ENCODE measurements around the gene GSDMA.

GSDMA gene

DNA sequence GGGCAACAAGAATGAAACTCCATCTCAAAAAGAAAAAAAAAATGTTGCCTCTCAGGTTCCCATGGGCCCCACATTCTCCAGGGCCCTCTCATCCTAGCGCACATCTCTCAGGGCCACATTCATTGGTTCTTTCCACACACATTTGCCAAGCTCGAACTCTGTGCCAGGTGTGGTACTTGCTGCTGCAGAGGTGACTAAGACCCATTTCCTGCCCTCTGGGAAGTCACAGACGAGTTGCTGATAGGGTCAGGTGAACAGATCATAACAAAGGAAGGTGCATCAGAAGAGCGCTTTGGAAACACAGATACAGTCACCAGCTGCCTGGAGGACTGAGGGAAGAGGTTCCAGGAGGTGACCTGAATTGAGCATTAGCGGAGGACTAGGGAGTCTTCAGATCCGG lies 1.0 kb downstream of the GSDMA start:
- DNase-seq: no peak

DNA sequence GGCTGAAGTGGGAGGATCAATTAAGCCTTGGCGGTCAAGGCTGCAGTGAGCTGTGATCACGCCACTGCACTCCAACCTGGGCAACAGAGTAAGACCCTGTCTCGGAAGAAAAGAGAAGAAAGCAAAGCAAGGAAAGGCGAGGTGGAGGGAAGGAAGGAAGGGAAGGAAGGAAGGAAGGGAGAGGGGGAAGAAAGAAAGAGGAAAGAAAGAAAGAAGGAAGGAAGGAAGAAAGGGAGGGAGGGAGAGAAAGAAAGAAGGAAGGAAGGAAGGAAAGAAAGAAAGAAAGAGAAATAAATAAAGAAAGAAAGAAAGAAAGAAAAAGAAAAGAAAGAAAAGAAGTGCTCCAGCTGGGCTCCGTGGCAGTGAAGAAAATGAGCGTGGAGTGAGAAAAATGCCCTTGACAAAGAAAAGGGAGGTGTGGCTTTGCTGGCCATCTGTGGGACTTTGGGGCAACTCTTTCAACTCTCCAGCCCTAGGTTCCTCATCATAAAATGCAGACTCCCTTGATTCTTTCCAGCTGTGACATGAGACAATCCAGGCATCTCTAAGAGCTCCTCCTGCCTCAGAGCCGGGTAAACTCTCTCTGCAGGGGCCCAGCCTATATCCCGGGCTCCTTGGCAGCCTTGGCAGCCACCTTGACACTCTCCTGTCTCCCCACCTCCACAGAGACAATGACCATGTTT lies 2.4 kb downstream of the GSDMA start:
- DNase-seq: no peak

DNA sequence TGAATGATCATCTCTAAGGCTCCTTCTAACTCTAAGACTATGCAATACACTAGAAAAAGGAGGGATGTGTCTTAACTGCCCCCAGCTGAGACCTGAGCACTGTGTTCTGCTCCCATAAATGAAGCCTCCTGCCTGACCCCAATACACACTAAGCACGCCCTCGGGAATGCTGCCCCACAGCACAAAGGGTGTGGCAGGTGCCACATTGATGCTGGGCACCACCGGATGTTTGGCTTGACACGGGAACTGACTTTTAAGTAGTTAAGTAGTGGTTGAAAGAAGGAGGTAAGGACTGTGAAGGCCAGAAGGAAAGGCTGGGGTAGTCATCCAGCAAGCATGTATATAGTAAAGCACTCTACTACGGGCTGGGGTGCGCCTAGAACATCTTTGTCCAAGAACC lies 4.0 kb downstream of the GSDMA start:
- DNase-seq: no peak

DNA sequence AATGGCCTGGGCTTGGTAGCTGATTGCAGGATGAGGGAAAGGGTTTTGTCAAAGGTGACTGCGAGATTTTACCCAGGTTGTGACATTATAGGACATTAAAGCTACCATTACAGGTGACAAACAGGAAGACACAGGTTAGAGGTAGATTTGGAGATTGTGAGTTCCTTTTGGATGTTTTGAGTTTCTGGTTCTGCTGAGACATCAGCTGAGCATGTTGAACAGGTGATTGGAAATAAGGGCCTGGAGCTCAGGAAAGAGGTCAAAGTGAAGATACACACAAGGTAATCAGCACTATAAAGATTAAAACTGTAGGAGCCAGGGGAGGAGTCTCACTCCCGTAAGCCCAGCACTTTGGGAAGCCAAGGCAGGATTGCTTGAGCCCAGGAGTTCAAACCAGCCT lies 6.0 kb downstream of the GSDMA start:
- no peak for DNase-seq

DNA sequence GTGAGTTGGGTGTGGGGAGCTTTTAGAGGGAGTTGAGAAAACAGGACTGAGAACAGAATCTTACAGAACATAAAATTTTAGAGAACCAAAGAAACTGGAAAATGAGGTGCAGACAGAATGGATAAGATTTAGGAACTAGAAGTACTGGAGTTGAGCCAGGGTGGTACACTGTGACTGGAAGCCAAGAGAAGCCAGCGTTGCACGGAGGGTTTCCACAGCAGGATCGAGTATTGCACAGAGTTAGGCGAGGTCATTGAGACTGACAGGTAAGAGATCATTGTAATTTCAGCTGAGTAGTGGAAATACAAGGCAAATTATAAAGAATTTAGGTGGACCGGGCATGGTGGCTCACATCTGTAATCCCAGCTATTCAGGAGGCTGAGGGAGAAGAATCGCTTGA lies 6.6 kb downstream of the GSDMA start:
- no peak for DNase-seq

- DNase-seq: no peak
Measured at GRCh38 chr17:39970157-39970692, 7.4 kb downstream of the GSDMA start.

DNA sequence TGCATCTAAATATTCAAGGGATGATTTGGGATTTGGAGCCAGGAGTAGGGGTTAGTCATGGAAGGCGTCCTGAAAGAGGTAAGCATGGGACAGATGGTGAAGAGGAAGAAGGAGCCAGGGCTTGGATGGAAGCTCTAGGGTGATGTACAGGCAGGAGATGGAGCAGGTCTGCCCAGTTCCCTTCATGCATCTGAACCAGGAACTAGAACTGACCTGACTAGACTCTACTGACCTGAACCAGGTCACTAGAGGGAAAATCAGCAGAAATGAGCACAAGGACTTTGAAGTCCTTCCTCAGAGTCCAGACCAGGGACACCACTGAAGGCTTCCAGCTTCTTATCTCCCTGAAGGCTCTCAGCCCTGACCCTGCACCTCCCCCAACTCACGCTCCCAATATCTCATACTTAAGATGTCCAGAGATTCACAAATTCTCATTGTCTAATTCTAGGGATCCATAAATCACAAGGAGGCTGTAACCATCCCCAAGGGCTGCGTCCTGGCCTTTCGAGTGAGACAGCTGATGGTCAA lies 8.3 kb downstream of the GSDMA start:
- no peak for DNase-seq

DNA sequence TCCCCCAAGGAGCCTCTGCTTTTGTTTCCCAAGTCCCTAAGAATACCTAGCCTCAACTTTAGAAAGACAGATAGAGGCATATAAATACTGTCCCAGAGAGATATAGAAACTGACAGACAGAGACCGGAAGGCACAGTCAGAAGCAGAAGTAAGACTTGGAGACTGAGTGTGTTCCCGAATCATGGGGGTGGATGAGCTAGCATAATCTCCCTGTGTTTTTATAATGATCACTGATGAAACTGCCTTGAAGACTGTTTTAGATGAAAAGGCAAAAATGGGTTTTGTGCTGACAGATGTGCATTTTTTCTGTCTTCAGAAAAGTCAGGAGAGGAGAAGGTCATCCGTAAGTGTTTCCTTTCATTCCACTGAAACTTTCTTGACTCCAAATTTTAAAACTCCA lies 9.5 kb downstream of the GSDMA start:
- DNase-seq: no peak

DNA sequence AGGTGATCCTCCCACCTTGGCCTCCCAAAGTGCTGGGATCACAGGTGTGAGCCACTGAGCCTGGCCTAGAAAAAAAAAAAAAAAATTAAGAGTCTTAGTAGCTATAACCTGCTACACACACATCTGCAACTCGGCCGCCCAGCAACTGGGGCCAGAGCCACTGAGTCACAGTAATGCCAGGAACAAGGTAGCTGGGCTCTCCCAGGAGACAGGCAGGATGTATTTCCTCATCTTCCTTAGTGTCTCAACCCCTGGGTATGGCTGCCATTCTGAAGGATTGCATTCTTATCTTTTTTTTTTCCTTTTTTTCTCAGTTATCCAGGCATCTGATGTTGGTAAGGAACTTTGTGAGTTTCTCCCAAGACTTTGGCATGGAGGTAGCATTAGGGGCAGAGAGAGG lies 10.7 kb downstream of the GSDMA start:
- no peak for DNase-seq

GRCh38 chr17:39974433-39974832 lies 11.6 kb downstream of the GSDMA start:
- no peak for DNase-seq

GRCh38 chr17:39975801-39976200 lies 13.0 kb downstream of the GSDMA start:
- no peak for DNase-seq

DNA sequence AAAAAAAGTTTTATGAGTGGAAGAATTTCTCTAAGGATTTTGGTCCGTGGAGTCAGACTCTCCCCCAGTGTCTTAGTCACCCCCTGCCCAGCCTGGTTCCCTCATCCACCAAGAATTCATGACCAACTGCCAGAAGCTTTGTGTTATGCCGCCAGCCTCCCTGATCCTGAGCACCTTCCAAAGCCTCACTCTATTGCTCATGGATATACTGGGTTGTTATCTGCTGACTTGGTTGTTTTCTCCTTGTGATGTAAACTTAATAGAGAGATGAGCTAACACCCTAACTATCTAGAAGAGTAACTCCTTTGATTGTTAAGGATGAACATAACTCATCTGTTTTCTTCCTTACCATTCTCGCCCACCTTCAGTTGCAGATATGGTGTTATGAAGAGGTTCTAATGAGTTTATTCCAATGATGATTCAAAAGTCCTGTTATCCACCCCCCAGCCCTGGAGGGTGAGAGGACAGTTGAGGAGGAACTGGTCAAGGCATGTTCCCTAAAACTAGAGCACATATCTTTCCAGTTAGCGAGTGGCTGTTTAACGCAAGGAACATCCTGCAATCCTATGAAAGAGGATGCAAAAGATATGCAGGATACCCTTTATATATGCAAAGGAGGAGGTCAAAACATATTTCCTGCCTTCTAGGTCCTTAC lies 16.3 kb downstream of the GSDMA start:
- no peak for DNase-seq

GRCh38 chr17:39979893-39980350 lies 17.1 kb downstream of the GSDMA start:
- DNase-seq: peak in 1 of 2 experiments; percentile 68

DNA sequence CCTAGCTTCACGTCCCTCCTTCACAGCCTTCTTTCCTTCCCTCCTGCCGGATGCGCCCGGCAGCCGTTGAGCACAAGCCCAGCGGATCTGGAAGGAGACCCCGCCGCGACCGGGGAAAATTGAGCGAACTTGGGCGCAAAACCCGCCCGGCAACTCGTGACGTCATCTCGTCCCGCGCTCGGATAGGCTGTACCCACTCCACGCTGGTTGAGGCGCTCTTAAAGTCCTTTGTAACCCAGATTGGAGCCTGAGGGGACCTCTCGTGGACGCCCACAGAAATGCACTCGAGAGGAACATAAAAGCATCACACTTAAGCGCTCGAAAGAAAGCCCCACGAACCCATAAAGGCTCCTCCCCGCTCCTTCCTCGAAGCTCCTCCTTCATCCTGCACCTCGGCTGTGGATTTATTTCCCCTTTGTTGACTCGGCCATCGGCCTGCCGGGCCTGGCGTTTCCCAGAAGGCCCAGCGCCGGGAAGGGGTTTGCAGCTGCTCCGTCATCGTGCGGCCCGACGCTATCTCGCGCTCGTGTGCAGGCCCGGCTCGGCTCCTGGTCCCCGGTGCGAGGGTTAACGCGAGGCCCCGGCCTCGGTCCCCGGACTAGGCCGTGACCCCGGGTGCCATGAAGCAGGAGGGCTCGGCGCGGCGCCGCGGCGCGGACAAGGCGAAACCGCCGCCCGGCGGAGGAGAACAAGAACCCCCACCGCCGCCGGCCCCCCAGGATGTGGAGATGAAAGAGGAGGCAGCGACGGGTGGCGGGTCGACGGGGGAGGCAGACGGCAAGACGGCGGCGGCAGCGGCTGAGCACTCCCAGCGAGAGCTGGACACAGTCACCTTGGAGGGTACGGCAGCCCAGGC lies 17.8 kb downstream of the GSDMA start, which contains the start of gene PSMD3:
Gene PSMD3, plus strand, starts transcription at position 457 of the 856 bp plus-strand sequence. Its CDS starts 164 bp downstream, at position 621.
- peak; percentile 96 to 99 for DNase-seq

DNA sequence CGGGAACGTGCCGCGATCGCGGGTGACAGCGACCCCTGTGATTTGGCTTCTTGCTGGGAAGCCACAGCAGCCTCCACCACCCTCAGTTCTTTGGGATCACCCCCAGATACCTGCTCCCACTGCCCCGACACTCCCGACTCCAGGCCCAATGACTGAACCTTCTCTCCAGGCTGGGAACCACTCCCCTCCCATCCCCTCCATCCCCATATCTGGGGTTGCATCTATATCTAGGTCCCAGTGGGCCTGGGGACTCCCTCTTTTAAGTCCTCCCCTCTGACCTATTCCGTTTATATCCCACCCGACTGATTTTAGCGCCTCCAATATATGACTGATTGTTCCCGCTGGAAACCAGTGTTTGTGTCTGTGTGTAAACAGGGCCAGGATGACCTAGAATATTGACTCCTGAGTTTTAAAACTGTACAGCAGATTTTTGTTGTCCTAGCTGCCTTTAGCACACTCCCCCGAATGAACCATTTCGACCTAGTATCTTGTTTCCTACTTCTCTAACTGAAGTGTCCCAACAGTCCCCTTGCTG lies 18.5 kb downstream of the GSDMA start:
- no peak for DNase-seq

GRCh38 chr17:39981766-39982375 lies 19.1 kb downstream of the GSDMA start:
- no peak for DNase-seq

GRCh38 chr17:39988206-39988810 lies 25.5 kb downstream of the GSDMA start:
- DNase-seq: no peak

GRCh38 chr17:39994448-39994847 lies 31.6 kb downstream of the GSDMA start:
- no peak for DNase-seq

GRCh38 chr17:39995438-39995837 lies 32.6 kb downstream of the GSDMA start:
- no peak for DNase-seq

- no peak for DNase-seq
Measured at GRCh38 chr17:39996162-39996561, 33.4 kb downstream of the GSDMA start.

- no peak for DNase-seq
Measured at GRCh38 chr17:39996800-39997199, 34.0 kb downstream of the GSDMA start.

- DNase-seq: no peak
Measured at GRCh38 chr17:39997543-39997942, 34.7 kb downstream of the GSDMA start.
